DND-41 (cell line): ENCODE data around the gene GDPD1.
"Not testable (repeated sequence)": the region's sequence is repeated elsewhere in the genome, so short reads cannot be mapped to it uniquely, and the experiment has no call there.

ENCODE experiments used
- ATAC-seq: fragments of 200-7000 bp; cut with Tn5 transposase; 3 replicates; pipeline ENCODE4 v1.9.1; 2021; ENCODE audit warnings: low read depth; ENCODE audit not compliant: insufficient read depth
- DNase-seq: peaks from one replicate; pipeline ENCODE4 v3.0.0-alpha.2; 2020
- H2AFZ ChIP-seq: 2 replicates; pipeline ENCODE4 v1.6.0; 2012; ENCODE audit warnings: low read depth, low read length
- H3K27ac ChIP-seq: 2 replicates; pipeline ENCODE4 v1.5.1; 2012; ENCODE audit warnings: low read length, inconsistent platforms
- H3K27me3 ChIP-seq: fragments of 200-600 bp; sonication (generic); 2 replicates; pipeline ENCODE4 v1.6.0; 2012; ENCODE audit warnings: low read length, mild to moderate bottlenecking, inconsistent platforms; ENCODE audit not compliant: insufficient read depth, poor library complexity
- H3K36me3 ChIP-seq: 2 replicates; pipeline ENCODE4 v1.5.1; 2012; ENCODE audit warnings: low read length, inconsistent platforms; ENCODE audit not compliant: insufficient read depth
- H3K4me1 ChIP-seq: 2 replicates; pipeline ENCODE4 v1.5.1; 2012; ENCODE audit warnings: mild to moderate bottlenecking, low read length; ENCODE audit not compliant: insufficient read depth
- H3K4me2 ChIP-seq: 2 replicates; pipeline ENCODE4 v1.6.0; 2012; ENCODE audit warnings: mild to moderate bottlenecking, moderate library complexity, low read length, inconsistent platforms; ENCODE audit not compliant: insufficient read depth
- H3K4me3 ChIP-seq, 2 experiments: fragments of 200-600 bp in 1 of 2; shearing (Covaris generic) in 1 of 2; 2 replicates each; pipeline ENCODE4 v1.5.1; 2012 to 2016; ENCODE audit warnings: inconsistent platforms in 2 of 2, low read length in 2 of 2, mild to moderate bottlenecking in 2 of 2, low read depth in 1 of 2, moderate library complexity in 1 of 2
- H3K79me2 ChIP-seq: 2 replicates; pipeline ENCODE4 v1.6.0; 2012; ENCODE audit warnings: low read length, inconsistent platforms; ENCODE audit not compliant: insufficient read depth
- H3K9ac ChIP-seq: 2 replicates; pipeline ENCODE4 v1.6.0; 2012; ENCODE audit warnings: low read depth, mild to moderate bottlenecking, inconsistent platforms, low read length, moderate library complexity
- H3K9me3 ChIP-seq: 2 replicates; pipeline ENCODE4 v1.5.1; 2012; ENCODE audit warnings: low read length, moderate library complexity, mild to moderate bottlenecking, inconsistent platforms; ENCODE audit not compliant: insufficient read depth, severe bottlenecking
- H4K20me1 ChIP-seq: 2 replicates; pipeline ENCODE4 v1.6.0; 2012; ENCODE audit warnings: low read length; ENCODE audit not compliant: insufficient read depth
- CTCF ChIP-seq: IDR thresholded peaks from 2 replicates; pipeline ENCODE4 v1.5.1; 2012; ENCODE audit warnings: borderline replicate concordance, low read length, moderate library complexity, mild to moderate bottlenecking; ENCODE audit not compliant: poor library complexity, severe bottlenecking; ENCODE audit errors: extremely low read depth
- EZH2 ChIP-seq: IDR thresholded peaks from 3 replicates; pipeline ENCODE4 v1.6.1; 2012; ENCODE audit warnings: borderline replicate concordance, low read depth, mild to moderate bottlenecking, moderate library complexity, low read length, inconsistent platforms; ENCODE audit not compliant: severe bottlenecking

The GDPD1 gene

GRCh38 chr17:59310263-59310920 is 90.1 kb downstream of the GDPD1 start:
- H3K4me1 ChIP-seq, result no peaks in the 10 kb centered on the region
- DNase-seq (no peak), ATAC-seq (no peak)
- H3K36me3 ChIP-seq, result no peaks in the 10 kb centered on the region
- no peaks in the 10 kb centered on the region for H3K27me3 ChIP-seq
- H2AFZ ChIP-seq, result no peak overlapping the region
- H4K20me1 ChIP-seq, result no peaks in the 10 kb centered on the region
- TF ChIP-seq EZH2 (no peak), CTCF (no peak)
- no peak overlapping the region for H3K4me3 ChIP-seq
- H3K27ac ChIP-seq, result no peak overlapping the region
- H3K9me3 ChIP-seq, result no peaks in the 10 kb centered on the region
- H3K9ac ChIP-seq, result no peak overlapping the region
- H3K79me2 ChIP-seq, result no peaks in the 10 kb centered on the region
- no peak overlapping the region for H3K4me2 ChIP-seq

GRCh38 chr17:59311051-59311468 is 90.7 kb downstream of the GDPD1 start:
- ATAC-seq, result peak; percentile 94

GRCh38 chr17:59311521-59311920 is 91.2 kb downstream of the GDPD1 start:
- H3K4me2 ChIP-seq, H2AFZ ChIP-seq, H3K79me2 ChIP-seq, DNase-seq, H3K9me3 ChIP-seq, H3K27ac ChIP-seq, H3K4me1 ChIP-seq, ATAC-seq, H4K20me1 ChIP-seq, H3K27me3 ChIP-seq, H3K36me3 ChIP-seq, H3K4me3 ChIP-seq, H3K9ac ChIP-seq: not testable (repeated sequence)

More at GRCh38 chr17:59311051-59311468, 90.7 kb downstream of the GDPD1 start:
- Histone ChIP-seq H3K4me1 (no peaks in the 10 kb centered on the region), H3K4me2 (no peak overlapping the region), H3K9me3 (no peaks in the 10 kb centered on the region), H3K36me3 (no peaks in the 10 kb centered on the region), H4K20me1 (no peaks in the 10 kb centered on the region), H3K4me3 (no peak overlapping the region), H3K27me3 (no peaks in the 10 kb centered on the region), H3K79me2 (no peaks in the 10 kb centered on the region), H2AFZ (no peak overlapping the region), H3K27ac (no peak overlapping the region), H3K9ac (no peak overlapping the region)
- TF ChIP-seq EZH2, result no peak
- peak; percentile 90 for TF ChIP-seq CTCF
- DNase-seq, result peak; percentile 48

GRCh38 chr17:59315866-59316265 is 95.6 kb downstream of the GDPD1 start:
- DNase-seq (no peak), ATAC-seq (no peak)
- Histone ChIP-seq H3K4me2 (no peak overlapping the region), H3K27ac (no peak overlapping the region), H3K4me3 (no peak overlapping the region), H3K36me3 (no peaks in the 10 kb centered on the region), H4K20me1 (no peaks in the 10 kb centered on the region), H3K4me1 (no peaks in the 10 kb centered on the region), H3K9ac (no peak overlapping the region), H3K79me2 (no peaks in the 10 kb centered on the region), H2AFZ (no peak overlapping the region), H3K27me3 (no peaks in the 10 kb centered on the region), H3K9me3 (no peaks in the 10 kb centered on the region)
- TF ChIP-seq EZH2 (no peak), CTCF (no peak)
